Ascending aorta (tissue), 2 donors: ENCODE results near the gene RAB12. TPM values are rescaled to one million over a fixed set of nuclear protein-coding genes. Genes with fewer than 3 reads are reported as not detected.
A peak's percentile ranks its signal among the peaks of the same experiment; 100 is the strongest.

ENCODE experiments used
- DNase-seq, 2 donors: peaks; one replicate each; pipeline ENCODE4 v3.0.0-alpha.2; 2019; ENCODE audit warnings: low spot score in 2 of 2
- H3K27ac ChIP-seq, 2 donors: fragments of 200-600 bp; sonication (generic); one replicate each; pipeline ENCODE4 v1.5.1; 2016 to 2017; ENCODE audit warnings: mild to moderate bottlenecking in 1 of 2
- H3K27me3 ChIP-seq: fragments of 200-600 bp; sonication (generic); one replicate; pipeline ENCODE4 v1.5.1; 2017
- H3K36me3 ChIP-seq, 2 donors: fragments of 200-600 bp; sonication (generic); one replicate each; pipeline ENCODE4 v1.5.1; 2016
- H3K4me1 ChIP-seq, 2 donors: fragments of 200-600 bp; sonication (generic); one replicate each; pipeline ENCODE4 v1.5.1; 2016 to 2017; ENCODE audit warnings: mild to moderate bottlenecking in 1 of 2
- H3K4me3 ChIP-seq, 2 donors: fragments of 200-600 bp; sonication (generic); one replicate each; pipeline ENCODE4 v1.5.1; 2016 to 2017; ENCODE audit warnings: mild to moderate bottlenecking in 1 of 2
- H3K9me3 ChIP-seq, 2 donors: fragments of 200-600 bp; sonication (generic); one replicate each; pipeline ENCODE4 v1.5.1; 2016
- intact Hi-C: fragments of 100-400 bp; cut with DNase I; formaldehyde crosslinking; loops from one replicate; pipeline ENCODE4 v1.15.1; 2023
- total RNA-seq: library from RNA; depleted of rRNA; stranded (reverse); fragments of >200 nt; gene quantifications from one replicate; pipeline ENCODE4 v1.1.0, GENCODE V29; 2016
- TF ChIP-seq, protein P1 (sequence below), 3 experiments: fragments of 200-600 bp in 2 of 3; fragments of 450-650 bp in 1 of 3; sonication (generic) in 2 of 3; IDR thresholded peaks; one replicate each; pipeline ENCODE4 v1.5.1; 2016 to 2019; ENCODE audit warnings: antibody characterized with exemption in 3 of 3, mild to moderate bottlenecking in 1 of 3, moderate library complexity in 1 of 3

The RAB12 gene
- total RNA-seq, 1 donor from 2014 or later: 35.5 TPM

DNA sequence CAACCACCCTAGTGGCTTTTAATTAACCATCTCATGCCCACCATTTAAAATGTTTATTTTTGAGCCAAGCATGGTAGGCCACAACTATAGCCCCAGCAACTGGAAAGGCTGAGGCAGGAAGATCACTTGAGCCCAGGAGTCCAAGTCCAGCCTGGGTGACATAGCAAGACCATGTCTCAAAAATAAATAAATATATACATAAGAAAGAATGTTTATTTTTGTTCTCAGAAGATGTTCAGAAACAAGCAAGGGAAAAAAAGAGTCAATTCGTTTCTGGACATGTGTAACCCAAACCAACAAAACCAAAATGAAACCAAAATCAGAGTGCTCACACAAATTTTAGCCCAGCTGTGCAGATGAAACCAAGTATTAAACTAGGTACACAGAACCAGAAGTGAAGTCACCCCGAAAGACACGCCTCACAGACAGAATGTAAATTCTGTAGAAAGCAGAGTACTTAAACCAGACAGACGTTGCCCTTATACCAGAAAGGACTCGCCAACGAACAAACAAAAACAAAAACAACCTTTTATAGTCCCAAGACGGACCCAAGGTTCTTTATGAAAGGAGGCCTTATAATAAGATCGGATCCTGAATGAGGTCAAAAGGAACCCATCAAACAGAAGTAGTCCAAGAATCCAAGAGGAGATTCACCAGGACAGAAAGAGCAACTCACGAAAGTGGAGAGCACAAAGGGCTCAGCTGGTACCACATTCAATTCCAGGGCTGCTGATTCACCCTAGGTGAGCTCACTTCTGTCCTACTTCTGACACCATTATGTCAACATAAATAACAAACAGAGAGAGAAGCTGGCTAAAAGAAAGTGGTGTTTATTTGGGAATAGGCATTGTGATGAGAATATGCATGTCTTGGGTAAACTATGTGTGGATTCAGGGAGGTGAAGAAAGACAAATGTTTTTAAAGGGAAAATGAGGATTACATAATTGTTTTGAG lies 64.3 kb downstream of the RAB12 start:
- H3K36me3 ChIP-seq: no peaks in the 10 kb centered on the region
- no peaks in the 10 kb centered on the region for H3K9me3 ChIP-seq
- intact Hi-C loops: no loop called here
- H3K4me1 ChIP-seq: no peaks in the 10 kb centered on the region
- DNase-seq: no peak
- TF ChIP-seq, protein P1, sequence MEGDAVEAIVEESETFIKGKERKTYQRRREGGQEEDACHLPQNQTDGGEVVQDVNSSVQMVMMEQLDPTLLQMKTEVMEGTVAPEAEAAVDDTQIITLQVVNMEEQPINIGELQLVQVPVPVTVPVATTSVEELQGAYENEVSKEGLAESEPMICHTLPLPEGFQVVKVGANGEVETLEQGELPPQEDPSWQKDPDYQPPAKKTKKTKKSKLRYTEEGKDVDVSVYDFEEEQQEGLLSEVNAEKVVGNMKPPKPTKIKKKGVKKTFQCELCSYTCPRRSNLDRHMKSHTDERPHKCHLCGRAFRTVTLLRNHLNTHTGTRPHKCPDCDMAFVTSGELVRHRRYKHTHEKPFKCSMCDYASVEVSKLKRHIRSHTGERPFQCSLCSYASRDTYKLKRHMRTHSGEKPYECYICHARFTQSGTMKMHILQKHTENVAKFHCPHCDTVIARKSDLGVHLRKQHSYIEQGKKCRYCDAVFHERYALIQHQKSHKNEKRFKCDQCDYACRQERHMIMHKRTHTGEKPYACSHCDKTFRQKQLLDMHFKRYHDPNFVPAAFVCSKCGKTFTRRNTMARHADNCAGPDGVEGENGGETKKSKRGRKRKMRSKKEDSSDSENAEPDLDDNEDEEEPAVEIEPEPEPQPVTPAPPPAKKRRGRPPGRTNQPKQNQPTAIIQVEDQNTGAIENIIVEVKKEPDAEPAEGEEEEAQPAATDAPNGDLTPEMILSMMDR (IDR thresholded peaks at IDR 0.05): no peak
- H3K27ac ChIP-seq: no peak overlapping the region
- no peak overlapping the region for H3K4me3 ChIP-seq
- H3K27me3 ChIP-seq: no peaks in the 10 kb centered on the region

DNA sequence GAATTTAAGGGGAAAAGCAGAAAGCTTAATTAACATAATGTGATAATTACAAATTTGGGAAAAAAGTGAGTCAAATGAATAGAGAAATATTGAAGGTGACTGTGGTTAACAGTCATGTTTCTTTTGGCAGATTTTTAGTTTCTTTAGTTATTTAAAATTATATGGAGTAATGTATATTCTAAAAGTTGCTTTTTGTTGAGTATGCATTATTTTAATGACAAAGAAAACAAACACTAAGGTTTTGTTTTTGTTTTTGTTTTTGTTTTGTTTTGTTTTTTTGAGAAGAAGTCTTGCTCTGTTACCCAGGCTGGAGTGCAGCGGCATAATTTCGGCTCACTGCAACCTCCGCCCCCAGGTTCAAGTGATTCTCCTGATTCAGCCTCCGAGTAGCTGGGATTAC lies 65.8 kb downstream of the RAB12 start:
- Histone ChIP-seq H3K27me3 (no peaks in the 10 kb centered on the region), H3K4me3 (no peak overlapping the region), H3K4me1 (no peaks in the 10 kb centered on the region), H3K36me3 (no peaks in the 10 kb centered on the region), H3K27ac (no peak overlapping the region), H3K9me3 (no peaks in the 10 kb centered on the region)
- DNase-seq: no peak
- TF ChIP-seq, protein P1 (IDR thresholded peaks at IDR 0.05): no peak
- intact Hi-C loops: no loop called here

DNA sequence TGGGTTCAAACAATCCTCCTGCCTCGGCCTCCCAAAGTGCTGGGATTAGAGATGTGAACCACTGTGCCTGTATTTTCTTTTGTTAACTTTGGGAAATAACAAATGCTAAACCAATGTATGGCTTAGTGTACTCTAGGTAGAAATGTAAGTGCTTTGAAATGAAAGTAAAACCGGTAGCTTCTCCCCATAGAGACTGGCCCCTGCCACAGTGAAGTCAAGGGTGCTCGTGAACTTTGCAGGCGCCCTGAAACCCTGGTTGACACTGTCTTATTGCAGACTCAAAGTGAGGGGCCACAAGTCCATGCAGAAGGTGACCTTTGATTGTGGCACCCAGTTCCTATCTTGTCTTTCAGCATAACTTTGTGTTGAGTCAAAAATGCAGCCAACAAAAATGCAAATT lies 72.0 kb downstream of the RAB12 start:
- H3K27ac ChIP-seq: no peak overlapping the region
- TF ChIP-seq, protein P1 (IDR thresholded peaks at IDR 0.05): no peak
- DNase-seq: no peak

DNA sequence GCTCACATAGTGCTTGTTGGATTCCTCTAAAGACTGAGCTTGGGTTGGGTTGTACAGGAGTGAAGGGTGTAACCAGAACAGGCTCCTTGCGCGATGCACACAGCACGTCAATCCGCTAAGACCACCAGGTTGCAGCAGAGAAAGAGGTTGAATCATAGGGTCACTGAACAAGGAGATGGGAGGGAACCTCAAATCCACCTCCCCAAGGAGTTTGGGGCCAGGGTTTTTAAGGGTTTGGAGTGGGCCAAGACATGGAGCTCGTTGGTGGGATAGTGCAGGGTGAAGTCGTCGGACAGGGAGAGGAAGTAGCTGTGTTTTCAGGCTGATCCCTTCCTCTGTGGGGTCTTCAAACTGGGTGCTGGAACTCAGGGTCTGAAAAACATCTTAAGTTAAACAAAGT lies 75.3 kb downstream of the RAB12 start:
- intact Hi-C loops: no loop called here
- no peak for DNase-seq

More for the DNA sequence above, 72.0 kb downstream of the RAB12 start:
- H3K27me3 ChIP-seq: no peaks in the 10 kb centered on the region
- no peaks in the 10 kb centered on the region for H3K36me3 ChIP-seq
- no peak overlapping the region for H3K4me3 ChIP-seq
- H3K9me3 ChIP-seq: no peaks in the 10 kb centered on the region
- intact Hi-C loops: no loop called here
- H3K4me1 ChIP-seq: no peaks in the 10 kb centered on the region

DNA sequence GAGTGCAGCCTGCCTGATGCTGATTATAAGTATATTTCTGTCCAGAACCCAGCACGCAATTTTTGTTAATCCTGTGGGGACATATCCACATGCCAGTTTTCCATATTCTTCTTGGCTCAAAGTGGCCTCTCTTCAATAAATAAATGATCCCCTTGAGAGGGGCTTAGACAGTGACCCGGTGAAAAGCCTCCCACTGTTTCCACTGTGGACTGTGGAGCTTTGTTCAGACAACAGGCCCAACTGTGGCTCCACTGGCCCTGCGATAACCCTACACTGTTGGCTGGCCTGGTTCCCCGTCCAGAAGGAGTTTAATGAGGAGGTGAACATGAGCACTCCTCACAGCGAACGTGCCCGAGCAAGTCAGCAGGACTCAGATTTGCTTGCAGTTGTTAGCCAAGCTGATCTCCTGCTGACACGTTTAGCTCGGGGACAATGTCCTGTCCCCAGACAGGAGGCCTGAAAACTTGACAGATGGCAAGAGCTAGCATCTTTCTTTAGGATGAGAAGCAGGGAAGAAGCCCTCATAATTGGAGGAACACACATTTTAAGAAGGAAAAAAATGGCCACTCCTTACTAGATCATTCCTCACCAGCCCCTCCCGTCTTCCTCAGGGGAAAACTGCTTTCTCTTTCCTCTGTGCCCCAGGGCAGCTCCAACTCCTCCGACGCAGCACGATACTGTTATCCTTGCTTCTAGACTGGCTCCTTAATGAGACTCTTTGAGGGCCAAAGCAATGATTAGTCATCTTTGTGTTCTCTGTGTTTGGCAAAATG lies 76.1 kb downstream of the RAB12 start:
- Histone ChIP-seq H3K4me1 (no peaks in the 10 kb centered on the region), H3K4me3 (peak overlapping the region in 1 of 2 donors; percentile 12), H3K27me3 (no peaks in the 10 kb centered on the region), H3K36me3 (no peaks in the 10 kb centered on the region), H3K9me3 (no peaks in the 10 kb centered on the region), H3K27ac (no peak overlapping the region)
- TF ChIP-seq, protein P1 (IDR thresholded peaks at IDR 0.05): no peak
- intact Hi-C loops: no loop called here
- no peak for DNase-seq

More for the DNA sequence above, 75.3 kb downstream of the RAB12 start:
- no peaks in the 10 kb centered on the region for H3K4me1 ChIP-seq
- no peaks in the 10 kb centered on the region for H3K27me3 ChIP-seq
- no peak overlapping the region for H3K4me3 ChIP-seq
- H3K27ac ChIP-seq: no peak overlapping the region
- no peaks in the 10 kb centered on the region for H3K36me3 ChIP-seq
- TF ChIP-seq, protein P1 (IDR thresholded peaks at IDR 0.05): no peak
- no peaks in the 10 kb centered on the region for H3K9me3 ChIP-seq
